ENCODE data around the gene HSF5. TPM values are rescaled to one million over a fixed set of nuclear protein-coding genes. Genes with fewer than 3 reads are reported as not detected.

HSF5 gene
- total and polyA plus RNA-seq, 2 donors (not counting 3 experiments of a cell fraction or from before 2014, with no cell fraction given), result 0.03 TPM; not detected in 1

DNA sequence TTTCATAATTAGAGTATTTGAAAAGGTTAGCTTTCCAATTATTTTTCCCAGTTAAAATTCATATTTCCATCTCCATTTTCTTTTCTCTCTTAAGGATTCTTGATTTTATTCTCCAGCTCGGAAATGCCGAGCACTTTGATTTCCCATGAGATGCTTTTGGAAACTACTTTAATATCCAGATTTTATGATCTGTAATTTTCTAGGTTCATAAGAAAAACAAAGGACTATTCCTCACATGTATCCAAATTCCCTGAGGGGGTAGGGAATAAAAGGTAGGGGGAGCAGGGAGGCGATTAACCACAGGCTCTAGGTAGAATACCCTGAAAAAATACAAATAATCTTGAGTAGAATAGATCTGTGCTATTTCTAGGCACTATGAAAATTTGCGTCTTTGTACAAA, 71.8 kb downstream of the HSF5 start:
- dilution Hi-C loops (cut with MboI; ENCODE audit: extremely low pct_ligation_motif_present, low sequenced_read_pairs) (no loop called here), intact Hi-C loops (cut with micrococcal nuclease) (no loop called here)
- no peaks in the 10 kb centered on the region for H3K9me3 ChIP-seq (replicated peaks; ENCODE audit: control insufficient read depth, insufficient read depth, low read length)
- CTCF ChIA-PET, result interaction anchor here (1.2 to 3.9 kb wide), 11 partner anchors 11 to 216 kb away, joined by 3 to 79 read pairs (median 8); partner anchors contain the start of gene SUPT4H1
- no peaks in the 10 kb centered on the region for H3K79me2 ChIP-seq (ENCODE audit: control insufficient read depth, insufficient read depth, low read length)
- TF ChIP-seq MYC (IDR thresholded peaks at IDR 0.05; ENCODE audit: low read depth, low read length), result no peak
- TF ChIP-seq JUN (IDR thresholded peaks at IDR 0.05; ENCODE audit: borderline replicate concordance, insufficient read depth, insufficient read length, low read depth), result no peak
- TF ChIP-seq POLR2A (IDR thresholded peaks at IDR 0.05; ENCODE audit: low read depth, low read length), result no peak
- DNase-seq (ENCODE audit: low read depth, low spot score) (no peak), FAIRE-seq (no peak)
- H3K4me3 ChIP-seq (replicated peaks in 1 of 3; ENCODE audit: insufficient read depth in 1 of 3, low read depth in 1 of 3, low read length in 3 of 3), result no peak overlapping the region
- H3K9ac ChIP-seq (replicated peaks; ENCODE audit: extremely low read depth, insufficient read depth, low read length), result no peak overlapping the region
- no TSS peak for BruUV-seq (replicated peaks)
- POLR2A ChIA-PET, result no interaction called here
- H3K9me1 ChIP-seq (replicated peaks; ENCODE audit: control insufficient read depth, extremely low read depth, insufficient read depth, low read length), result no peaks in the 10 kb centered on the region
- peaks cover 5 to 46% of the 10 kb centered on the region in 2 experiments for H3K27me3 ChIP-seq (ENCODE audit: control insufficient read depth in 2 of 2, insufficient read depth in 2 of 2, low read length in 2 of 2)
- H3K36me3 ChIP-seq (ENCODE audit: control insufficient read depth in 2 of 2, extremely low read depth in 1 of 2, insufficient read depth in 2 of 2, low read length in 2 of 2), result no peaks in the 10 kb centered on the region
- H3K4me2 ChIP-seq (ENCODE audit: insufficient read depth, low read length), result no peak overlapping the region
- no peak overlapping the region for H2AFZ ChIP-seq (ENCODE audit: low read depth, low read length)
- no peak overlapping the region for H3K27ac ChIP-seq (ENCODE audit: insufficient read depth, low read depth, low read length)
- H3K4me1 ChIP-seq (ENCODE audit: control insufficient read depth, extremely low read depth, insufficient read depth, low read length), result no peaks in the 10 kb centered on the region
- H4K20me1 ChIP-seq (replicated peaks; ENCODE audit: control insufficient read depth, extremely low read depth, insufficient read depth, low read length), result no peaks in the 10 kb centered on the region

DNA sequence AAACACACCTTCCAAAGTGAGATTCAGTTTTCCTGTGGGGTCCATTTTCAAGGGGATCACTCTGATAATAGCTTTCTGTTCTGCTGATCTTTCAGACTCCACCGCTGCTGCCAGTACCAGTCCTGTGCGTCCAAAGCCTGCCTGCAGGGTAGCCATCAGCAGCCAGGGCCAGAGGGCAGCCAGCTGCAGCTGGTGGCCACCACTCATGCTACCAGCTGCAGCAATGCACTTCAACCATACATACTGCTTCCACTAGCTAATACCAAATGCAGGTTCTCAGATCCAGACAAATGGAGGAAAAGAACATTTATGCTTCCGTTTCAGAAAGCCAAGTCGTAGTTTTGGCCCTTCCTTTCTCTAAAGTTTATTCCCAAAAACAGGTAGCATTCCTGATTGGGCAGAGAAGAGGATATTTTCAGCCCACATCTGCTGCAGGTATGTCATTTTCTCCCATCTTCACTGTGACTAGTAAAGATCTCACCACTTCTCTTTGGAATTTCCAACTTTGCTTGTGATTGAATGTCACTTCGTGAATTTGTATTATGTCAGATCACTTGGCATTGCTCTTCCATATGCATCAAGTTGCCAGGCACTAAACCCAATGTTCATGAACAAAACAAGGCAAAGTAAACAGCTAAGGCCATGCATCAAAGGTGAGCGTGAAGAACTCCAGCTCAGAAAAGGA, 72.7 kb downstream of the HSF5 start:
- POLR2A ChIA-PET, result interaction anchor here (0.7 kb wide), 1 partner anchor 1590 kb away, joined by 5 read pairs; no protein-coding TSS in a partner anchor
- intact Hi-C loops (cut with micrococcal nuclease), result no loop called here
- Histone ChIP-seq H3K9me3 (replicated peaks; ENCODE audit: control insufficient read depth, insufficient read depth, low read length) (no peaks in the 10 kb centered on the region), H3K9ac (replicated peaks; ENCODE audit: extremely low read depth, insufficient read depth, low read length) (no peak overlapping the region), H3K4me3 (replicated peaks in 1 of 3; ENCODE audit: insufficient read depth in 1 of 3, low read depth in 1 of 3, low read length in 3 of 3) (no peak overlapping the region), H3K9me1 (replicated peaks; ENCODE audit: control insufficient read depth, extremely low read depth, insufficient read depth, low read length) (no peaks in the 10 kb centered on the region), H3K79me2 (ENCODE audit: control insufficient read depth, insufficient read depth, low read length) (no peaks in the 10 kb centered on the region), H3K27ac (ENCODE audit: insufficient read depth, low read depth, low read length) (no peak overlapping the region), H3K4me1 (ENCODE audit: control insufficient read depth, extremely low read depth, insufficient read depth, low read length) (no peaks in the 10 kb centered on the region), H4K20me1 (replicated peaks; ENCODE audit: control insufficient read depth, extremely low read depth, insufficient read depth, low read length) (no peaks in the 10 kb centered on the region), H2AFZ (ENCODE audit: low read depth, low read length) (no peak overlapping the region), H3K4me2 (ENCODE audit: insufficient read depth, low read length) (no peak overlapping the region), H3K27me3 (ENCODE audit: control insufficient read depth in 2 of 2, insufficient read depth in 2 of 2, low read length in 2 of 2) (peaks cover 4 to 42% of the 10 kb centered on the region in 2 experiments), H3K36me3 (ENCODE audit: control insufficient read depth in 2 of 2, extremely low read depth in 1 of 2, insufficient read depth in 2 of 2, low read length in 2 of 2) (no peaks in the 10 kb centered on the region)
- no peak for FAIRE-seq
- no peak for DNase-seq (ENCODE audit: low read depth, low spot score)
- TF ChIP-seq EZH2 (IDR thresholded peaks at IDR 0.05; ENCODE audit: borderline replicate concordance, low read depth, low read length, severe bottlenecking) (no peak), GATA2 (IDR thresholded peaks at IDR 0.05; ENCODE audit: insufficient read depth, insufficient read length, low read depth, low read length) (no peak), POLR2A (IDR thresholded peaks at IDR 0.05; ENCODE audit: low read depth, low read length) (no peak), JUN (IDR thresholded peaks at IDR 0.05; ENCODE audit: borderline replicate concordance, insufficient read depth, insufficient read length, low read depth) (no peak), FOS (IDR thresholded peaks at IDR 0.05; ENCODE audit: borderline replicate concordance, insufficient read depth, low read length) (no peak), MYC (IDR thresholded peaks at IDR 0.05; ENCODE audit: low read depth, low read length) (no peak), POLR2AphosphoS5 (IDR thresholded peaks at IDR 0.05; ENCODE audit: insufficient read depth, low read depth, low read length) (no peak)
- TF ChIP-seq, protein P1, sequence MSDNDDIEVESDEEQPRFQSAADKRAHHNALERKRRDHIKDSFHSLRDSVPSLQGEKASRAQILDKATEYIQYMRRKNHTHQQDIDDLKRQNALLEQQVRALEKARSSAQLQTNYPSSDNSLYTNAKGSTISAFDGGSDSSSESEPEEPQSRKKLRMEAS (IDR thresholded peaks at IDR 0.05; ENCODE audit: insufficient read depth, insufficient read length), result no peak
- TF ChIP-seq, protein P2, sequence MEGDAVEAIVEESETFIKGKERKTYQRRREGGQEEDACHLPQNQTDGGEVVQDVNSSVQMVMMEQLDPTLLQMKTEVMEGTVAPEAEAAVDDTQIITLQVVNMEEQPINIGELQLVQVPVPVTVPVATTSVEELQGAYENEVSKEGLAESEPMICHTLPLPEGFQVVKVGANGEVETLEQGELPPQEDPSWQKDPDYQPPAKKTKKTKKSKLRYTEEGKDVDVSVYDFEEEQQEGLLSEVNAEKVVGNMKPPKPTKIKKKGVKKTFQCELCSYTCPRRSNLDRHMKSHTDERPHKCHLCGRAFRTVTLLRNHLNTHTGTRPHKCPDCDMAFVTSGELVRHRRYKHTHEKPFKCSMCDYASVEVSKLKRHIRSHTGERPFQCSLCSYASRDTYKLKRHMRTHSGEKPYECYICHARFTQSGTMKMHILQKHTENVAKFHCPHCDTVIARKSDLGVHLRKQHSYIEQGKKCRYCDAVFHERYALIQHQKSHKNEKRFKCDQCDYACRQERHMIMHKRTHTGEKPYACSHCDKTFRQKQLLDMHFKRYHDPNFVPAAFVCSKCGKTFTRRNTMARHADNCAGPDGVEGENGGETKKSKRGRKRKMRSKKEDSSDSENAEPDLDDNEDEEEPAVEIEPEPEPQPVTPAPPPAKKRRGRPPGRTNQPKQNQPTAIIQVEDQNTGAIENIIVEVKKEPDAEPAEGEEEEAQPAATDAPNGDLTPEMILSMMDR (IDR thresholded peaks at IDR 0.05; ENCODE audit: extremely low read depth in 1 of 2, insufficient read depth in 1 of 2, low read depth in 1 of 2, low read length in 2 of 2), result no peak
- BruUV-seq (replicated peaks), result no TSS peak
- dilution Hi-C loops (cut with MboI; ENCODE audit: extremely low pct_ligation_motif_present, low sequenced_read_pairs), result no loop called here
- CTCF ChIA-PET, result interaction anchor here (0.6 to 3.9 kb wide), 5 partner anchors 10 to 110 kb away, joined by 3 to 79 read pairs (median 5); partner anchors contain the start of gene SUPT4H1
